ENCODE results near the gene RAB2B.

The RAB2B gene

DNA sequence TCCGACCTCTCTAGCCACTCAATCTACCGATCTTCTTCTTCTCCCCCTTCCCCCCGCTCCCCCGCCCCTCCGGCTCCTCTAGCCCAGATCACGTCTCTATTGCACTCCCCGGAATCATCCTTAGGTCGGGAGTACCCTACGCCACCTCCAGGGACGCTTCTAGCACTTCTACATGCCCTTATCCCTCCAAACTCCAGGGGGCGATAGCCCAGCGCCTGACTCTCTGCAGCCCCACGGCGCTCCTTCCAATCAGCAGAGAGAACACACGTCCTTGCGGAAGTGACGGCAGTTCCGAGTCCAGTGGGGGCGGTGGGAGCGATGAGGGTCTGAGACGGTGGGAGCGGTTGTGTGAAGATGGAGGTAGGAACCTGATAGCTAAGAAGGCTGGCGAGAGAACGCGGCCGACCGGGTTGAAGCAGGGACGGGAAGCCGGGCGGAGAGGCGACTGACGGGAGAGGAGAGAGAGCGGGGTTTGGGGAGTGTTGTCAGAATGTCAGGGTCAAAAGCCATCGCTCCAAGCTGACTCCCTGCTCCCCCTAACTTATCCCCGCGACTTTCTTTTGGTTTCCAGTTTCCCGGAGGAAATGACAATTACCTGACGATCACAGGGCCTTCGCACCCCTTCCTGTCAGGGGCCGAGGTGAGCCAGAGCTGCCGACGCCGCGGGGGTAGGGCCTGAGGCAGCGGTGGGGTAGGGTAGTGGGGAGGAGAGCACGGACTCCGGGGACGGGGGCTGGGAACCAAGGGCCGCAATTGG lies at the start of gene RAB2B, which contains the start of gene TOX4:
RAB2B (minus strand) TSS at position 35 of the 757 bp plus-strand sequence. CDS start 87 bp downstream, outside the sequence.
TOX4 (plus strand) TSS at position 271 of the 757 bp plus-strand sequence; CDS start at position 355, 84 bp downstream.
- peak; percentile 80 for DNase-seq (ENCODE audit: low spot score)

DNA sequence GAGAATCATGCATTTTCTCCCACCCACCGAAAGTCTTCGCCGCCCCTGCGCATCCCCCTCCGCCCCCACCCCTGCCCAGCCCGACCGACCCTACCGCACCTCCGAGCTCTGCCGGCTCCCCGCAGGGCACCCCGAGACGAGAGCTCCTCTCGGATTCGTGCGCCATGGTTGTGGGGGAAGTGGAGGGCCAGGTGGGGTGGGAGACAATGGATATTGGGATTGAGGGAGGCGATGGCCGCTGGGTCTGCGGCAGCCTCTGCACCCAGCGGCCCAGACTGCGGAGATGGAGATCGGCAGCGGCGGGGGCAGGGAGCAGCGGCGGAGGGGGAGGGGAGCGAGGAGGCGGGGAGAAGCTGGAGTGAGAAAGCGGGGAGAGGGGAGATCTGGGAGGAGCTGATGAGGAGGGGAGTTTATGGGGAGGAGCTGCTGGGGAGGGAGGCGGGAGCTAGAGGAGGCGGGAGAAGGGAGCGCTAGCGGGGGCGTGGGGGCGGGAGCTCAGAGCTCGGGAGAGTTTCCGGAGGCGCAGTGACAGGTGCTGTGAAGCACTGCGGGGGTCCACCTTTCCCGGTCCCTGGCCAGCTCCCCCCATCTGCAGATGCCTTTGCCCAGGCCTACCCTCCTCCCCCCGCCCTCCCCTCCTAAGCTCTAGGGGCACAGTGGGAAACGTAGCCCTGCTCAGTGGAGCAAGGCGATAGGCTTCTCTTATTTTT lies 49.4 kb upstream of the RAB2B start, which contains the start of gene SALL2:
SALL2 (minus strand) TSS at position 385 of the 710 bp plus-strand sequence; CDS start at position 166, 219 bp downstream.
- DNase-seq (ENCODE audit: low spot score): peak; percentile 50

DNA sequence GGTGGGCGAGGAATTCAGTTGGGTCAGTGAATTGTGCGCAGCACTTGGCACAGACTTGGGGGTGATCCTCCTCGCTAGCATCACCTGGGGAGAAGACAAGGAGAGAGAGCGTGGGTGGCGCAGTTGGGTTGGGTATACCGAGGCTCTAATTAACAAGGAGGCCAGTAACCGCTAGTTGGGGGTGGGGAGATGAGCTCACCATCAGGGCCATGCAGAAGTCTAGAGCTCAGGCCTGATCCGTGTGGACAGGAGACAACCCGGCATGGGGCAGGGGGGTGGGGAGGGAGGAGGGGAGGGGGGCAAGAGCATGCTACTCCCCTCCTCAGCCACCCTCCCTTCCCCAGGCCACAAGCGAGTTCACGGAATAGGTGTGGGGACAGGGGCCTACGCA lies 48.8 kb upstream of the RAB2B start:
- no peak for DNase-seq (ENCODE audit: low spot score)

DNA sequence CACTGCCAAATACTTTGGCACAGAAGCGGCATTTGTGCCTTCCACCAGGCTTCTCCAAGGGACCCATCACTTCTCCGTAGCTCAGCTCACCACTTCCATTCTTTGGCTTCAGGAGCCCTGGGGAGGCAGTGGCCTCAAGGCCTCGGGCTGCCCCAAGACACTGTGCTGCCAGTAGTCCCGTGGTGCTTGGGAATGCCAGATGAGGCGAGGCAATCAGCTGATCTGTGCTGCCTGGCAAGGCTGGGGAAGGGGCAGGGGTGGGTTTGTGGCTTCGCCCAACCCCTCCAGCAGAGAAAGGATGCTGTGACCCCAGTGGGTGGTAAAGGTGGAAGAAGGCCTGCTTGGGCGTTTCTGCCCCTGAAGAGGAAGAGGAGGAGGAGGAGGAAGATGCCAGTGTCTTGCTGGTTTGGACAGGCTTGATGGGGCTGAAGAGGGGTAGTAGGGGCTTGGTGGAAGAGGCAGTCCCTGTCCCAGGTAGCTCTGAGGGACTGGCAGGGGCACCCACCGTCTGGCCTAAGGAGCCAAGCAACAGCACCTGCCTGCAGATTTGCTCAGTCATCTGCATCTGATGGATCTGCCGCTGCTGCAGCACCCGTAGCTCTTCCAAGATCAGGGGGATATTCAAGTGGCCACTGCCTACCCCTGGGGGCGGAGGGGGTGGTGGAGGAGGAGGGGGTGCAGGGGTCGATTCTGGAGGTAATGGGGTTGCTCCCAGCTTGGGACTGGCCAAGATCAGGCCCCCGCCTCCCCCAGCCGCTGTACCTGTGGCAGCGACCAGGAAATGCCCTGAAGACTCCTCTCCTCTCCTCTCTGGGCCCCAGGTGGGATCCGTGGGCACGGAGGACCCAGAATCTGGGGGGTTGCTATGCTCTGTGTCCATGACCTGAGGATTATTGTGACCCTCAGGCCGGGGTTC lies 48.1 kb upstream of the RAB2B start:
- DNase-seq (ENCODE audit: low spot score): no peak

DNA sequence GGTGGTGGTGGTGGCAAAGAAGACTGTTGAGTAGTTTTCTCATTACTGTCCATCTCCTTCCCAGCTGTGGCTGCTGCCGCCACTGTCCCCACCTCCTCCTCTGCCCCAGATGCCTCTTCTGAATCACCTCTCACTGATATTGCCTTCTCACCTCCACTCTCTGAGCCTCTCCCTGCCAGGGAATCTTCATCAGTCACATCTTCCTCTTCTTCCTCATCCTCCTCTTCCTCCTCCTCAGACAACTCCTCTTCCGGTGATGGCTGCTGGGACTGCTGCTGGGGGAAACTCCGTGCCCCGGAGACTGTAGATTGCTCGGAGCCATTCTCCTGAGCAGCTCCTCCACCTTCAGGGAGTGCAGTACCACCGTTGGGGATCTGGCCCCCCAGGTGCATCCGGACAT lies 46.4 kb upstream of the RAB2B start:
- DNase-seq (ENCODE audit: low spot score): no peak

DNA sequence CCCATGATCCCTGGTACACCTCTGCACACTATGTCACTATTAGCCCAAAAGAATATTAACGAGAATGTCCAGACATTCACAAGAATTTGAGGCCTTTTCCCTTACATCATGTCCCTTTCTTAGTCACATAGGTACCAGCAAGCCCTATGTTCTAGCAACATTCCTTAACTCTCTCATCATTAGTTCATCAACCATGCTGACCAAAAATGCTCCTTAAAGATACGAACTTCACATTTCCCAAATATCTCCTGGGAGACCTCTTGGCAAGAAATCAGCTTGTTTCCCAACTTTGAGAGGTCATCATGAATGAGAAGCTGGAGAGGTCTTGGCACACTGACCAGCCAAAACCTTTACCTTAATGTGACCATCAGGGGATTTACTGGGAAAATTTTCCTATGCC lies 44.7 kb upstream of the RAB2B start:
- DNase-seq (ENCODE audit: low spot score): no peak

DNA sequence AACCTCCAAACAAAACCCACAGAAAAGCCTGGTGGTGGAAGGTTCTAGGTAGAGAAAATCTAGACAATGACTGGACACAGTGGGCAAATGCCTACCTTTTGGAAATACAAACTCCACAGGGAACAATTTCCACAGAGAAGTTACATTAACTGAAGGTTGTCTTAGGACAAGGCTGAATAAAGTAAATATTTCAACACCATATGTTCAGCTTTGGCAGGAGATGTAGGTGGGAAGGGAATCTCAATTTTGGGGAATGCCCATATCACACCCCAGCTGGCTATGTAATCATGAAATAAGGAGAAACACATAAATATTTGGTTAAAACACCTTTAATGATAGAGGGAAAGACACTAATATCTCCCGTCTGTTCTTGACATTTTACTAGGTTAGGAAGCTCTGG lies 44.0 kb upstream of the RAB2B start:
- no peak for DNase-seq (ENCODE audit: low spot score)

DNA sequence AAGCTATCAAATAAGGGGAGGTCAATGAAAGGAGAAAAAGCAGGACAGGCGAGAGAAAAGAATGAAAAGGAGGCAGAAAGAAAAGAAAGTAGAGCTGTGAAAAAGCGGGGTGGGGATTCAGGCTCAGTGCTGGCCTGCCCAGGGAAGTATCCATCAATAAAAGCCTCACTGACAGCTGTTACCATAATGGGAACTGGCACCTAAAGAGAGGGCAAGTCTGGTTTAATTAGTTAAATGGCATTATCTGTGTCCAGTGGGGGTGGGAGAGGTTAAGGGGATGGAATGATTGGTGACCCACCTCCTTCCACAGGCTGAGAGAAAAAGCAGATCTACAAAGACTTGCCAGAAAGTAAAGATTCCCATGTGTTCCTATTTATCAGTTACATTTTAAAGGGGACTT lies 42.0 kb upstream of the RAB2B start:
- no peak for DNase-seq (ENCODE audit: low spot score)

DNA sequence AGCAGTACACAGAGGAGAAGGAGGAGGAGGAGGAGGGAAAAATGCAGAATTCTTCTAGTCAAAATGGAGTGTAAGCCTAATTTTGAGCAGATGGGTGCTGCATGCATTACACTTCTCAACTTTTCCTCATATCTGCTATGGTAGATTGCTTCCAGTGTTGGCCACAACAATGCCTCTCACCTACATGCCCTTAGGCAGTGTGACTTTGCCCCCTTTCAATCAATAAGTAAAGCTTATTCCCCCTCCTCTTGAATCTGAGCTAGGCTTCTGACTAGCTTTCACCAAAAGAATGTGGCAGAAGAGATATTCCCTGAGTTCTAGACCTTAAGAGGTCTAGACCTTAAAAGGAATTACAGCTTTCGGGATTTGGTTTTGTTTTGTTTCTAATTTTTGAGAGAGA lies 37.6 kb upstream of the RAB2B start:
- DNase-seq (ENCODE audit: low spot score): no peak

DNA sequence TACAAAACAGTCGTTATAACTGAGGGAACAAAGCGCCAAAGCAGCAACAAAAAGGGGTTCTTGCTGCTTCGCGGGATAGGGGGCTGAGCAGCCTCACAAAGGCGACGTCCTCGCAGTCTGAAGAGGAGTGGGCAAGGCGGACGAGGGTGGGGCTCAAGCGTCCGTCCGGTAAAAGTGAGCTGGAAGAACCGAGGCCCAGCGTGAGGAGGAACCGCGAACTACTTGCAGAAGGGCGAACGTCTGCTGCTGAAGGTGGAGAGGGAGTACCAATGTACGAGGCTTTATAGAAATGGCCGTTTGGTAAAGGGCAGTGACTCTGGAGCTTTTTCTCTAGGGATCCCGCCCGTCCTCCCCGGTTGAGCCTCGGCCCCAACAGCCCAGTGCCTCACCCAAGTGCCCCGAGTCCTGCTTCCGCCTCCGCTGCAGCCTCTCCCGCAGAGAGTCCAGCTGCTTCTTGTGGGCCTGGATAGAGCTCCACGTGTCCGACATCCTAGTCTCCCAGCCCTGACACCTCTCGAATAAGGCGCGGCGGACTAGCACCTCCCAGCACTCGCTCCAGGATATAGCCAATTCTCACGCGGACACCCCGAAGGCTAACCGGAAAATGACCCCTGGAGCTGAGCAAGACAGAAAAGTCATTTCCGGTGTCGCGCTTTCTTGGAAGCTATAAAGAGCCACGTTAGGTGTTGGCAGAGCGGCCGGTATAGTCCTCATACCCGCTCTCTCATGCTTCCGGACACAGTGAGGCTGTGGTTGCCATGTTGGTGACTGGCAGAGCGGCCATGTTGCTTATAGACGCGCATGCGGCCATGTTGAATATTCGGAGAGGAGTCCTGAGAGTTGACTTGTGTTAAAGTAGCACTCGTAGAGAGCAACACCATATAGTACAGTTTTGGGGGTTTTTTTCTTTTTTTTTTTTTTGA lies 34.2 kb upstream of the RAB2B start, which contains the start of gene METTL3:
METTL3 (minus strand) TSS at position 606 of the 923 bp plus-strand sequence; CDS start at position 489, 117 bp downstream.
- DNase-seq (ENCODE audit: low spot score): peak; percentile 73

DNA sequence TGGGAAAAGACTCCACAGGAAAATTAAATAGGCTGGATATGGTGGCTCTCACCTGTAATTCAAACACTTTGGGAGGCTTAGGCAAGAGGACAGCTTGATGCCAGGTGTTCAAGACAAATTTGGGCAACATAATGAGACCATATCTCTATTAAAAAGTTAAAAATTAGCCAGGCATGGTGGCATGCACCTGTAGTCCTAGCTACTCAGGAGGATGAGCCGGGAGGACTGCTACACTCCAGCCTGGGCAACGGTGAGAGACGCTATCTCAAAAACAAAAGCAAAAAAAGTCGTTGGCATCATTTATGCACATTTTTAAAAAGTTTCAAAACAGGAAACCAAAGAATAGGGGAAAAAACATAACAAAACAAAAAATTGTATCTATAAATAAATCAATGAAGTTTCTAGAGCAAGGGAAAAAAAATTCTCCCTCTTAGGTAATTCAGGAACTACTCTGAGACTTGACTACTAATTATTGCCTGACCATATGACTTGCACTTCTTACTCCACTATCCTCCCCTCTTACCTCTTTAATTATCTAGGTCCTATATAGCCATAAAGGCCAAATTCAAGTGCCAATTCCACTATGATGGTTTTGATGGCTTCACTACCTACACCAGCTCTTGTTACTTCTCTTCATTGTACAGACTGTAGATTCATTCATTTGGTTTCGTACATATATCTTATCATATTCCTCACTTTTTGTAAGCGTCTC lies 32.8 kb upstream of the RAB2B start:
- DNase-seq (ENCODE audit: low spot score): no peak

DNA sequence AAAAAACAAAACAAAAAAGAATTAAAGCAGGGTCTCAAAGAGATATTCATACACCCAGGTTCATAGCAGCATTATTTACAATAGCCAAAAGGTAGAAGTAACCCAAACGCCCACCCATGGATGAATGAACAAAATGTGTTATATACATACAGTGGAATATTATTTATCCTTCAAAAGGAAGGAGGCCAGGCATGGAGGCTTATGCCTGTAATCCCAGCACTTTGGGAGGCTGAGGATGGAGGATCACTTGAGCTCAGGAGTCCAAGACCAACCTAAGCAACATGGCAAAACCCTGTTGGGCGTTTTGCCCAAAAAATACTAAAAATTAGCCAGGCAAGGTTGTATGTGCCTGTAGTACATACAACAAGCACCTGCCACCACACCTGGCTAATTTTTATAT lies 29.8 kb upstream of the RAB2B start:
- no peak for DNase-seq (ENCODE audit: low spot score)

DNA sequence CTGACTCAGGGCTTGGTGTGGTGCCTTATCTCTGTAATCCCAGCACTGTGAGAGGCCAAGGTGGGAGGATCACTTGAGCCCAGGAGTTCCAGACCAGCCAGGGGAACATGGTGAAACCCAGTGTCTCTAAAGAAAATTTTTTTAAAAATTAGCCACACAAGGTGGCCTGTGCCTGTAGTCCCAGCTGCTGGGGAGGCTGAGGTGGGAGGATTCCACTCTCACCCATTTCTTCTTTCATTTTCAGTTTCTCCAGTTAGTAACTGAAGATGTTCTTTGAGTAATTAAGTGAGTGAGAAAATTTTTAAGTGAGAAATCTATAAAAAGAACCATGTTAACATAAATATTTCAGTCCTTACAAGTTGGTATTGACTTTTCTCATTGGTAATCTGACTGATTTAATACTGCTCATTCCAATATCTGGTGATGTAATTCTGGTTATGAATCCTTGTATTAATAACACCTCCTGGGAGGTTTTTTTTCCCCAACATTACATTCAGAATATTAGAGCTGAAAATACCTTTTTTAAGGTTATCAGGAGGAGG lies 28.3 kb upstream of the RAB2B start:
- DNase-seq (ENCODE audit: low spot score): no peak

DNA sequence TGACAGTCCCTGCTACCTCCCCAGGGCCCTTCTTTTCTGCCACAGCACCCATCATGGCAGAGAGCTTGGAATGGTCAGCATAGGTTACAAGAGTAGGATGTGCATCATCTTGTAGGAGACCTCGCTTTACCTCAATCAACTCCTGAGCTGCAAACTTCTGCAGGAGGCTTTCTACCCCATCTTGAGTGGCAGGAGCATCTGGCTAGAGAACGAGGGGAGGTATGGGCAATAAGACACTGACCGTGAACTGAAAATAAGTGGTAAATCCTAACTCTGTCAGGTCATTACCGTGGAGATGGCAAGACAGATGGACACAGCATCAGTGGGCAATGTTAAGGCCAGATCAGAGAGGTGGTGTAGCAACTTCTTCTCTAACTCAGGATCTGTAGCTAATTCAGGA lies 26.6 kb upstream of the RAB2B start:
- DNase-seq (ENCODE audit: low spot score): no peak

DNA sequence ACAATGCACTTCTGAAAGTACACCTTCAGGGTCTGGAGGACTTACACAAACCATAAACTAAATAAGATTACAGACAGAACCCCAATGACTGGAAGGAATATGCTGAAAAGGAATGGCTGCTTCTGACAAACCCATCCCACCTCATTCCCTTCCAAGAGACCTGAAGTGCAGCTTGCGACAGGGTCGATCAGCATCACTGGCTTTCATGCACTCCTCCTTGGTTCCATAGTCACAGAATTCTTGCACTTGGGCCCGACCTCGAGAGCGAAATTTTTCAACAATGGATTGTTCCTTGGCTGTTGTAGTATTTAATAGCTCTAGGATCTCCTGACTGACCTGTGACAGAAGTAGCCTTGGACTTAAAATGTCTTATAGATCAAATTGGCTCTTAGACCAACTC lies 24.8 kb upstream of the RAB2B start:
- DNase-seq (ENCODE audit: low spot score): no peak

DNA sequence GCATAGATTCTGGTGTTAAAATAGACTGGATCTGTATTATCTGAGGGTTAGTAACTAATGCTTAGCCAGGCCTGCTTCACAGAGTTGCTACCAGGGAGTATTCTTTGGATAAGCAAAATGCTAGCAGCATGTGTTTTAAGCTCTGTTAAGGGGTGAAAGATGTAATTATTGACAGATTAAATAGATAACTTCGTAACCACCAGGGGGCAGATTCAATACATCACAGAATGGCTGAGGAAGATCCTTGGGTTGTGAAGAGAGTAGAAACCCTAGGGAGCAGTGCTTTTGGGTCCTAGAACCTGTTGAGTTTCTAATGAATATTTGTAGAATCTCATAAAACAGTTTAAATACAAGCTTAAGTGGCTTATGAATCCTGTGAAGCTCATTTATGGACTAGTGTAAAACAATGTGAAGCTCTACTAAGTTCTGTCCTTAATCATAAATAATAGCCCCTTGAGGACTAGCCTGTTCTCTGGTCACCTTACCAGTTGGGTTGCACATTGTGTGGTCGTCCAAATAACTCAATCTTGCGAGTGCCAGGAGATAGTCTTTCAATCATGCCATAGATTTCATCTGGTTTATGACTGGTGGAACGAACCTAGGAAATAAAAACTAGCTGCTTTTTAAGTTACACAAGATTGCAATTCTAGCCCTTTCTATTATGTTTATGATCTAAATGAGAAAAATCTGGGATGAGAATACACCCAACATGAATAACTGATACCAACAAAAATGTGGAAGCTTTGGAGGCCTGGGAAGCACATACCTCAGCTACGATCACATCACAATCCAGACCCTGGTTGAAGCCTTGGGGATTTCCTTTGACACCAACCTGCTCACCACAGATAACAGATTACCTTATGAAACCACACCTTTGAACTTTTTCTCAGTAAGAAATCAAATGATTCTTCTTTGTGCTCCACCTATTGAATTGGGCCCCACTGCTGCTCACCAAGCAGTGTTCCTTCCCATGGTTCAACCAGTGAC lies 22.1 kb upstream of the RAB2B start:
- peak; percentile 23 for DNase-seq (ENCODE audit: low spot score)

DNA sequence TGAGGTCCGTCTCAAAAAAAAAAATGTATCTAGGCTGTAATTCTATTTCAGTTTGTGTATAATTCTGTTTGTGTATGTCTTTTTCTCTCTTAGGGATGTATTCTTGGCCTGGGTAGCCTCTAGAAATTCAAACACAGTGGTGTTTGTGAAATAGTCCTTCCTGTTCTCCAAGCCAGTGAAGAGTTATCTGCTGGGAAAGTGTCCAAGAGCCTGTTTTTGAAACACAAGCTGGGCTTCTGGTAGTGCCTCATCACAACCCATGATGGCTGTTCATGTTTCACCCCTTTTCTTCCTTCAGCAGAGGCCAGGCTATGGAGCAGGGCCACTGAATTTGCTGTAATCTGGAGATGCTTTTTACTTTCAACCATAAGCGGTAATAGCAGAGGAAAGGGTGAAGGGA lies 19.7 kb upstream of the RAB2B start:
- DNase-seq (ENCODE audit: low spot score): no peak

DNA sequence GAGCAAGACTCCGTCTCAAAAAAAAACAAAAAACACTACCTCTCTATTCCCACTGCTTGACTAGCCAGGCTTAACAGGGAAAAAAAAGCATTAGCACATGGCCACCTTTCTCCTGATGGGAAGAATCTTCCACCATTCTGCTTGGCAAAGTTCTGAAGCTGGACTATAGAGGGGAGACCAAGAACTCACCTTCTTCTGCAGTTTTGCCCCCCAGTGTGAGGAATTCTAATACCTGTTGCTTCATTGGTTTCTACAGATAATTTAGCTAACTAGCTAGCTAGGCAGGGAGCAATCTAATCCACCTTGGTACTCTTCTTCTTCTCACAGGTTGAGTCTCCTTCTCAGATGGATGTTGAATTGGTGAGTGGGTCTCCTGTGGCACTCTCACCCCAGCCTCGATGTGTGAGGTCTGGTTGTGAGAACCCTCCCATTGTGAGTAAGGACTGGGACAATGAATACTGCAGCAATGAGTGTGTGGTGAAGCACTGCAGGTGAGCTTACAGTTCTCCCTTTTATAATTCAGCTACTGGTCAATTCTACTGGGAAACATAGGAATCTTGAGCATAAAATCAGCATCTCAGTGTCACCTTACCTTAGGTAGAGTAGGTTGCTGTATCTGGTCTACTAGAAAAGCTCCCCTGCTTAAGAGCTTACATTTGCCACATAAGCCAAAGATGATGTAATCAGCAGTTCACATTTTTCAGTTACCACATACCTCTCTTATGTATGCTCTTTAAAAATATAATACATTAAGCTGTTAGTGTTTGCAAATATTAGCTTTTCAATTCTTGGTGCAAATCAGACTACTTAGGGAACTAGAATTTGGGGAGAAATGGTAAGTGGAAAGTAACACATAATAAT lies 18.4 kb upstream of the RAB2B start:
- DNase-seq (ENCODE audit: low spot score): no peak

Measured in HuH-7.5 (cell line).